ENCODE results near the gene RUVBL2.

- TF ChIP-seq RAD21 (IDR thresholded peaks at IDR 0.05; ENCODE audit: low read length), result no peak
- TF ChIP-seq SMC3 (IDR thresholded peaks at IDR 0.05; ENCODE audit: low read depth, low read length), result no peak
- no peak for TF ChIP-seq POLR2A (IDR thresholded peaks at IDR 0.05; ENCODE audit: low read depth, low read length)
- no peak for TF ChIP-seq ELK1 (IDR thresholded peaks at IDR 0.05; ENCODE audit: borderline replicate concordance, low read depth, low read length)
Measured at GRCh38 chr19:48945817-48946216, 47.9 kb upstream of the RUVBL2 start.

All from IMR-90 (cell line).